Smooth muscle cell (in vitro differentiated cells): ENCODE data around the gene MUSTN1. TPM values are rescaled to one million over a fixed set of nuclear protein-coding genes. Genes with fewer than 3 reads are reported as not detected.

Experiments used
- DNase-seq: peaks from one replicate; lab custom pipeline; 2025; ENCODE audit not compliant: unreplicated experiment; lab: John Stamatoyannopoulos, UW
- H2AFZ ChIP-seq: fragments of 200-600 bp; sonication (generic); 2 replicates; pipeline ENCODE4 v1.6.0; 2016; ENCODE audit warnings: antibody characterized with exemption, low read depth, mild to moderate bottlenecking
- H3F3A ChIP-seq: fragments of 200-600 bp; sonication (generic); 2 replicates; pipeline ENCODE4 v1.6.0; 2017; ENCODE audit warnings: antibody characterized with exemption, low read depth
- H3K27ac ChIP-seq: fragments of 200-600 bp; sonication (generic); 2 replicates; pipeline ENCODE4 v1.5.1; 2016; ENCODE audit warnings: low read depth, mild to moderate bottlenecking
- H3K27me3 ChIP-seq: fragments of 200-600 bp; sonication (generic); 2 replicates; pipeline ENCODE4 v1.6.1; 2016; ENCODE audit warnings: low read depth, mild to moderate bottlenecking
- H3K36me3 ChIP-seq: fragments of 200-600 bp; sonication (generic); 2 replicates; pipeline ENCODE4 v1.5.1; 2016; ENCODE audit warnings: low read depth
- H3K4me1 ChIP-seq: fragments of 200-600 bp; sonication (generic); 2 replicates; pipeline ENCODE4 v1.5.1; 2016; ENCODE audit warnings: low read depth
- H3K4me2 ChIP-seq: fragments of 200-600 bp; sonication (generic); 2 replicates; pipeline ENCODE4 v1.6.0; 2016; ENCODE audit warnings: mild to moderate bottlenecking
- H3K4me3 ChIP-seq: fragments of 200-600 bp; sonication (generic); 2 replicates; pipeline ENCODE4 v1.5.1; 2016; ENCODE audit warnings: mild to moderate bottlenecking
- H3K79me2 ChIP-seq: fragments of 200-600 bp; sonication (generic); 2 replicates; pipeline ENCODE4 v1.6.0; 2016; ENCODE audit warnings: low read depth, mild to moderate bottlenecking
- H3K9ac ChIP-seq: fragments of 200-600 bp; sonication (generic); 2 replicates; pipeline ENCODE4 v1.6.0; 2016; ENCODE audit warnings: low read depth
- H3K9me3 ChIP-seq: fragments of 200-600 bp; sonication (generic); replicated peaks from 2 replicates; pipeline ENCODE4 v1.5.1; 2016; ENCODE audit warnings: low read depth
- H4K20me1 ChIP-seq: fragments of 200-600 bp; sonication (generic); 2 replicates; pipeline ENCODE4 v1.6.0; 2016; ENCODE audit warnings: low read depth
- CTCF ChIP-seq: fragments of 200-600 bp; sonication (generic); IDR thresholded peaks from 2 replicates; pipeline ENCODE4 v1.5.1; 2017; ENCODE audit warnings: borderline replicate concordance, mild to moderate bottlenecking, antibody characterized with exemption; ENCODE audit not compliant: insufficient read depth, poor library complexity, severe bottlenecking
- WGBS: methylation state at CpG from one replicate; pipeline ENCODE4 v1.1.7; 2016; ENCODE audit warnings: low lambda C conversion rate; 5-methylcytosine and 5-hydroxymethylcytosine counted together
- polyA plus RNA-seq: library from polyadenylated mRNA; unstranded; fragments of >200 nt; fragmentation: Nextera tagmentation; extraction: Ambion mirVana; gene quantifications from 2 replicates; pipeline ENCODE4 v1.2.1, GENCODE V29; 2016
- total RNA-seq: library from RNA; depleted of rRNA; stranded (reverse); fragments of >200 nt; gene quantifications from 2 replicates; pipeline ENCODE4 v1.2.3, GENCODE V29; 2014

The MUSTN1 gene
- total and polyA plus RNA-seq, 2 experiments from 2014 or later, result 0.30 to 2.2 TPM

DNA sequence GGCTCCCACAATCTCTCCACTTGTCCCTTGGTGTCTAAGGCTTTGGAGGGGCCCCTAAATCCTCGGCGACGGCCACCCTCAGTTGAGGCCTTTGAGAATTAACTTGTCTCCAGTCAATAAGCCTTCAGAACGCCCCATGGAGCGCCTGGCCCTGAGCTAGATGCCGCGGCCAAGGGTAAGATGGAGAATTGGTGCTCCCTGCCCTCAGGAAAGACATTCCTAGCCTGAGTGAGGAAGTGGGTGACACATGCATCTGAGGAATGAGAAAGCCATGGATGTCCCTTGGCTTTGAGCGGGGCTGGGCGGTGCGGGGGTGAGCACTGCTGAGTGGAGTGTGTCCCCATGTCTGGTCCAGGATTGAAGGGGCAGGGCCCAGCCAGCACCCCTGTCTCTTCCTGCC, 17.6 kb downstream of the MUSTN1 start:
- WGBS, result 95% methylated on average over 10 of the region's 10 CpGs
- no peaks in the 10 kb centered on the region for H4K20me1 ChIP-seq
- H3K9ac ChIP-seq, result no peak overlapping the region
- DNase-seq, result no peak
- TF ChIP-seq CTCF, result no peak
- no peak overlapping the region for H3K27ac ChIP-seq
- H3K4me2 ChIP-seq, result no peak overlapping the region
- H2AFZ ChIP-seq, result no peak overlapping the region
- H3K36me3 ChIP-seq, result no peaks in the 10 kb centered on the region
- no peaks in the 10 kb centered on the region for H3K27me3 ChIP-seq
- no peaks in the 10 kb centered on the region for H3K79me2 ChIP-seq
- no peaks in the 10 kb centered on the region for H3K4me1 ChIP-seq
- H3K4me3 ChIP-seq, result no peak overlapping the region
- no peaks in the 10 kb centered on the region for H3K9me3 ChIP-seq
- no peaks in the 10 kb centered on the region for H3F3A ChIP-seq

DNA sequence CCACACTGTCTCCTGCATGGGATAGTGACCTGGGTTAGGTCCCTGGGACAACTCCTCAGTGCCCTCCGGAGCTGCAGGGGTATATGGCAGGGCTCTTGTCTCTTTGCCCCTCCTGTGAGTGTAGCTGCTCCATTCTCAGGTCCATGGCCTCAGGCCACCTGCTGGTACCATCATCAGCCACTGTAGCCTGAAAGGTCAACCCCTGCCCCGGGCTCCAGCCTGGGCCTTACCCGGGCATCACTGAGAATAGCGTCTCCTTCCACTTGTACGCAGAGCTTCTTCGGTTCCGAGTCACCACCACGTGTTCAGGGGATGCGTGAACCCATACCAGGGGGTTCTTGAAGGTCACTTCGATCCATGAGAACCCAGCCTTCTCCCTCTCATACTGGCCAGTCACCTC, 18.2 kb downstream of the MUSTN1 start:
- Histone ChIP-seq H2AFZ (no peak overlapping the region), H3F3A (no peaks in the 10 kb centered on the region), H3K36me3 (no peaks in the 10 kb centered on the region), H3K79me2 (no peaks in the 10 kb centered on the region), H3K4me1 (no peaks in the 10 kb centered on the region), H3K9ac (no peak overlapping the region), H3K4me3 (no peak overlapping the region), H3K27ac (no peak overlapping the region), H4K20me1 (no peaks in the 10 kb centered on the region), H3K9me3 (no peaks in the 10 kb centered on the region), H3K27me3 (no peaks in the 10 kb centered on the region), H3K4me2 (no peak overlapping the region)
- DNase-seq, result no peak
- WGBS, result 95% methylated on average over 10 of the region's 10 CpGs
- no peak for TF ChIP-seq CTCF

DNA sequence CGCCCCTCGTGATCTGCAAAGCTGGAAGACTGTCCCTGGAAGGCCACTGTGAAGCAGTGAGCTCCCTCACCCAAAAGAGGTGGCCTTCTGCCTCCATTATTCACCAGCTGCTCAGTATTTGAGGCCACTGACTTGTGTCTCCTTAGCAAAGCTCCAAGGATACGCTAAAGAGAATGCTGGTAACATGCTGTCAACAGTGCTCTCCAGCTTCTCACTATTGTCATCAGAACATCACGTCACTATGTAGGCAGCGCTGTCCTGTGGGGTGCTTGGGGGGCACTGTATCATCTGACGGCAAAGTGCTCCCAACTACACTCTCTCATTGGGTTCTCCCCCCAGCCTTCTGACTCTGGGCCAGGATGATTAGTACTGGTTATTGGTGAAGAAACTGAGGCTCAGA, 18.6 kb downstream of the MUSTN1 start:
- no peak overlapping the region for H2AFZ ChIP-seq
- H4K20me1 ChIP-seq, result no peaks in the 10 kb centered on the region
- no peak overlapping the region for H3K9ac ChIP-seq
- H3K4me2 ChIP-seq, result no peak overlapping the region
- no peak for DNase-seq
- H3K4me3 ChIP-seq, result no peak overlapping the region
- no peak overlapping the region for H3K27ac ChIP-seq
- no peak for TF ChIP-seq CTCF
- no peaks in the 10 kb centered on the region for H3K4me1 ChIP-seq
- H3F3A ChIP-seq, result no peaks in the 10 kb centered on the region
- H3K9me3 ChIP-seq, result no peaks in the 10 kb centered on the region
- no peaks in the 10 kb centered on the region for H3K27me3 ChIP-seq
- no peaks in the 10 kb centered on the region for H3K79me2 ChIP-seq
- no peaks in the 10 kb centered on the region for H3K36me3 ChIP-seq
- WGBS, result 91% methylated on average over 6 of the region's 6 CpGs

GRCh38 chr3:52813810-52814209, 21.0 kb downstream of the MUSTN1 start:
- H4K20me1 ChIP-seq, result no peaks in the 10 kb centered on the region
- DNase-seq, result no peak
- 88% methylated on average over 8 of the region's 8 CpGs for WGBS

More at GRCh38 chr3:52813810-52814209, 21.0 kb downstream of the MUSTN1 start:
- Histone ChIP-seq H3K9ac (no peak overlapping the region), H3K79me2 (no peaks in the 10 kb centered on the region), H3K36me3 (no peaks in the 10 kb centered on the region), H2AFZ (no peak overlapping the region), H3K4me1 (no peaks in the 10 kb centered on the region), H3K9me3 (no peaks in the 10 kb centered on the region), H3F3A (no peaks in the 10 kb centered on the region), H3K27me3 (peaks cover under 1% of the 10 kb centered on the region), H3K4me3 (no peak overlapping the region), H3K27ac (no peak overlapping the region), H3K4me2 (no peak overlapping the region)
- TF ChIP-seq CTCF, result no peak
